HEK293 (cell line): ENCODE measurements around the gene ELAVL2.
A peak's percentile ranks its signal among the peaks of the same experiment; 100 is the strongest.

Source experiments
- BCL11B ChIP-seq: fragments of 450-650 bp; formaldehyde crosslinking; IDR thresholded peaks from 2 replicates; pipeline ENCODE4 v1.5.1; 2016; ENCODE audit warnings: low read depth, missing biosample characterization, missing genetic modification characterization
- FEZF1 ChIP-seq: fragments of 450-650 bp; formaldehyde crosslinking; IDR thresholded peaks from 2 replicates; pipeline ENCODE4 v1.5.1; 2016; ENCODE audit warnings: missing biosample characterization, missing genetic modification characterization
- KLF10 ChIP-seq: fragments of 450-650 bp; IDR thresholded peaks from 2 replicates; pipeline ENCODE4 v1.5.1; 2018; ENCODE audit warnings: missing biosample characterization, mild to moderate bottlenecking, missing genetic modification characterization
- KLF7 ChIP-seq: fragments of 450-650 bp; formaldehyde crosslinking; IDR thresholded peaks from 2 replicates; pipeline ENCODE4 v1.5.1; 2016; ENCODE audit warnings: missing biosample characterization, missing genetic modification characterization, borderline replicate concordance
- KLF8 ChIP-seq: fragments of 450-650 bp; formaldehyde crosslinking; IDR thresholded peaks from 2 replicates; pipeline ENCODE4 v1.5.1; 2016; ENCODE audit warnings: missing biosample characterization, missing genetic modification characterization
- MZF1 ChIP-seq: fragments of 450-650 bp; formaldehyde crosslinking; IDR thresholded peaks from 2 replicates; pipeline ENCODE4 v1.5.1; 2017; ENCODE audit warnings: missing biosample characterization, missing genetic modification characterization, borderline replicate concordance
- REPIN1 ChIP-seq: fragments of 450-650 bp; formaldehyde crosslinking; IDR thresholded peaks from 2 replicates; pipeline ENCODE4 v1.5.1; 2017; ENCODE audit warnings: missing biosample characterization, missing genetic modification characterization, low read depth
- SP7 ChIP-seq: fragments of 450-650 bp; formaldehyde crosslinking; IDR thresholded peaks from 2 replicates; pipeline ENCODE4 v1.5.1; 2016; ENCODE audit warnings: missing biosample characterization, missing genetic modification characterization
- TCF7L2 ChIP-seq: IDR thresholded peaks from 2 replicates; pipeline ENCODE4 v1.6.1; 2011; ENCODE audit warnings: low read depth, mild to moderate bottlenecking, inconsistent platforms, low read length, moderate library complexity, borderline replicate concordance
- WT1 ChIP-seq: fragments of 450-650 bp; formaldehyde crosslinking; IDR thresholded peaks from 2 replicates; pipeline ENCODE4 v1.5.1; 2016; ENCODE audit warnings: missing biosample characterization, missing genetic modification characterization
- ZBTB20 ChIP-seq: fragments of 450-650 bp; formaldehyde crosslinking; IDR thresholded peaks from 2 replicates; pipeline ENCODE4 v1.5.1; 2016; ENCODE audit warnings: missing biosample characterization, missing genetic modification characterization
- ZEB2 ChIP-seq: fragments of 450-650 bp; formaldehyde crosslinking; IDR thresholded peaks from 2 replicates; pipeline ENCODE4 v1.5.1; 2016; ENCODE audit warnings: missing biosample characterization, missing genetic modification characterization
- ZNF148 ChIP-seq: fragments of 450-650 bp; formaldehyde crosslinking; IDR thresholded peaks from 2 replicates; pipeline ENCODE4 v1.5.0; 2017; ENCODE audit warnings: missing biosample characterization, missing genetic modification characterization, borderline replicate concordance
- ZNF157 ChIP-seq: fragments of 450-650 bp; formaldehyde crosslinking; IDR thresholded peaks from 2 replicates; pipeline ENCODE4 v1.5.1; 2016; ENCODE audit warnings: missing biosample characterization, missing genetic modification characterization
- ZNF175 ChIP-seq: fragments of 450-650 bp; formaldehyde crosslinking; IDR thresholded peaks from 2 replicates; pipeline ENCODE4 v1.5.1; 2016; ENCODE audit warnings: missing biosample characterization, missing genetic modification characterization
- ZNF223 ChIP-seq: fragments of 450-650 bp; formaldehyde crosslinking; IDR thresholded peaks from 2 replicates; pipeline ENCODE4 v1.5.1; 2016; ENCODE audit warnings: missing biosample characterization, missing genetic modification characterization
- ZNF239 ChIP-seq: fragments of 450-650 bp; formaldehyde crosslinking; IDR thresholded peaks from 2 replicates; pipeline ENCODE4 v1.5.1; 2016; ENCODE audit warnings: missing biosample characterization, missing genetic modification characterization
- ZNF501 ChIP-seq: fragments of 450-650 bp; formaldehyde crosslinking; IDR thresholded peaks from 2 replicates; pipeline ENCODE4 v1.5.1; 2016; ENCODE audit warnings: missing biosample characterization, missing genetic modification characterization
- ZNF521 ChIP-seq: fragments of 450-650 bp; formaldehyde crosslinking; IDR thresholded peaks from 2 replicates; pipeline ENCODE4 v1.5.1; 2017; ENCODE audit warnings: missing biosample characterization, mild to moderate bottlenecking, missing genetic modification characterization
- ZNF596 ChIP-seq: fragments of 450-650 bp; IDR thresholded peaks from 2 replicates; pipeline ENCODE4 v1.5.0; 2018; ENCODE audit warnings: missing biosample characterization, mild to moderate bottlenecking, missing genetic modification characterization, moderate library complexity
- TF ChIP-seq, protein P1 (sequence below): fragments of 450-650 bp; formaldehyde crosslinking; IDR thresholded peaks from 2 replicates; pipeline ENCODE4 v1.5.1; 2016; ENCODE audit warnings: missing biosample characterization, missing genetic modification characterization, low read depth
- TF ChIP-seq, protein P2 (sequence below): fragments of 450-650 bp; formaldehyde crosslinking; IDR thresholded peaks from 2 replicates; pipeline ENCODE4 v1.5.1; 2016; ENCODE audit warnings: missing biosample characterization, missing genetic modification characterization
- TF ChIP-seq, protein P3 (sequence below): fragments of 450-650 bp; formaldehyde crosslinking; conservative IDR thresholded peaks from 2 replicates; pipeline ENCODE4 v1.5.1; 2016; ENCODE audit warnings: low read depth, missing biosample characterization, missing genetic modification characterization
- TF ChIP-seq, protein P4 (sequence below): fragments of 450-650 bp; formaldehyde crosslinking; IDR thresholded peaks from 2 replicates; pipeline ENCODE4 v1.5.1; 2017; ENCODE audit warnings: missing biosample characterization, missing genetic modification characterization

Gene ELAVL2

DNA sequence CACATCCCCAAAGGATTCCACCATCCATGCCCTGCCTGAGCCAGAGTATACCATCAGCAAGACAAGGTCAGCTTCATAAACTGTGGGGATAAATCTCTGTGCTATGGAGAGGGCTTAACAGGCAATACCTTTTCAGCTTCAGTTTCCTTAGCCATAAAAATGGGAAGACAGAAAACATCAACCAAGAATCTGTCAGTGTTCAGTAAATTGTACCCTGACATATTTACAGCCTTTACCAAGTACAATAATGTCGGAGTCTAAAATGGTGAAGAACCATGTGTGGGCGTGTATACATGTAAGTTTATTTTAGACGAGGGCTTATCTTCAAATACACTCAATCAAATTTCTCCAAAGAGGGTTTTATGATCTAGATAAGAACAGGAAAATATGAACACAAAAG lies 94.7 kb downstream of the ELAVL2 start (continued):
- TF ChIP-seq, protein P1, sequence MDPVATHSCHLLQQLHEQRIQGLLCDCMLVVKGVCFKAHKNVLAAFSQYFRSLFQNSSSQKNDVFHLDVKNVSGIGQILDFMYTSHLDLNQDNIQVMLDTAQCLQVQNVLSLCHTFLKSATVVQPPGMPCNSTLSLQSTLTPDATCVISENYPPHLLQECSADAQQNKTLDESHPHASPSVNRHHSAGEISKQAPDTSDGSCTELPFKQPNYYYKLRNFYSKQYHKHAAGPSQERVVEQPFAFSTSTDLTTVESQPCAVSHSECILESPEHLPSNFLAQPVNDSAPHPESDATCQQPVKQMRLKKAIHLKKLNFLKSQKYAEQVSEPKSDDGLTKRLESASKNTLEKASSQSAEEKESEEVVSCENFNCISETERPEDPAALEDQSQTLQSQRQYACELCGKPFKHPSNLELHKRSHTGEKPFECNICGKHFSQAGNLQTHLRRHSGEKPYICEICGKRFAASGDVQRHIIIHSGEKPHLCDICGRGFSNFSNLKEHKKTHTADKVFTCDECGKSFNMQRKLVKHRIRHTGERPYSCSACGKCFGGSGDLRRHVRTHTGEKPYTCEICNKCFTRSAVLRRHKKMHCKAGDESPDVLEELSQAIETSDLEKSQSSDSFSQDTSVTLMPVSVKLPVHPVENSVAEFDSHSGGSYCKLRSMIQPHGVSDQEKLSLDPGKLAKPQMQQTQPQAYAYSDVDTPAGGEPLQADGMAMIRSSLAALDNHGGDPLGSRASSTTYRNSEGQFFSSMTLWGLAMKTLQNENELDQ = no peak
- TF ChIP-seq TCF7L2 = peak; percentile 51; the same call in 1 of the 2 replicates
- peak; percentile 25; the same call in 1 of the 2 replicates for TF ChIP-seq ZNF596
- TF ChIP-seq FEZF1 (tag by site-specific recombination) = peak; percentile 90
- TF ChIP-seq ZNF148 = no peak
- no peak for TF ChIP-seq ZNF223 (tag by site-specific recombination)
- TF ChIP-seq KLF8 (tag by site-specific recombination) = no peak
- no peak for TF ChIP-seq REPIN1 (tag by site-specific recombination)
- peak; percentile 39; the same call in 1 of the 2 replicates for TF ChIP-seq WT1
- peak; percentile 53; the same call in 1 of the 2 replicates for TF ChIP-seq ZEB2 (tag by site-specific recombination)
- peak; percentile 69 for TF ChIP-seq KLF10 (tag by site-specific recombination)
- TF ChIP-seq ZNF501 (tag by site-specific recombination) = no peak
- no peak for TF ChIP-seq BCL11B
- TF ChIP-seq, protein P2, sequence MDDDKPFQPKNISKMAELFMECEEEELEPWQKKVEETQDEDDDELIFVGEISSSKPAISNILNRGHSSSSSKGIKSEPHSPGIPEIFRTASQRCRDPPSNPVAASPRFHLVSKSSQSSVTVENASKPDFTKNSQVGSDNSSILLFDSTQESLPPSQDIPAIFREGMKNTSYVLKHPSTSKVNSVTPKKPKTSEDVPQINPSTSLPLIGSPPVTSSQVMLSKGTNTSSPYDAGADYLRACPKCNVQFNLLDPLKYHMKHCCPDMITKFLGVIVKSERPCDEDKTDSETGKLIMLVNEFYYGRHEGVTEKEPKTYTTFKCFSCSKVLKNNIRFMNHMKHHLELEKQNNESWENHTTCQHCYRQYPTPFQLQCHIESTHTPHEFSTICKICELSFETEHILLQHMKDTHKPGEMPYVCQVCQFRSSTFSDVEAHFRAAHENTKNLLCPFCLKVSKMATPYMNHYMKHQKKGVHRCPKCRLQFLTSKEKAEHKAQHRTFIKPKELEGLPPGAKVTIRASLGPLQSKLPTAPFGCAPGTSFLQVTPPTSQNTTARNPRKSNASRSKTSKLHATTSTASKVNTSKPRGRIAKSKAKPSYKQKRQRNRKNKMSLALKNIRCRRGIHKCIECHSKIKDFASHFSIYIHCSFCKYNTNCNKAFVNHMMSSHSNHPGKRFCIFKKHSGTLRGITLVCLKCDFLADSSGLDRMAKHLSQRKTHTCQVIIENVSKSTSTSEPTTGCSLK (tag by site-specific recombination) = no peak
- no peak for TF ChIP-seq ZNF175 (tag by site-specific recombination)
- TF ChIP-seq ZNF521 (tag by site-specific recombination) = no peak
- TF ChIP-seq, protein P3, sequence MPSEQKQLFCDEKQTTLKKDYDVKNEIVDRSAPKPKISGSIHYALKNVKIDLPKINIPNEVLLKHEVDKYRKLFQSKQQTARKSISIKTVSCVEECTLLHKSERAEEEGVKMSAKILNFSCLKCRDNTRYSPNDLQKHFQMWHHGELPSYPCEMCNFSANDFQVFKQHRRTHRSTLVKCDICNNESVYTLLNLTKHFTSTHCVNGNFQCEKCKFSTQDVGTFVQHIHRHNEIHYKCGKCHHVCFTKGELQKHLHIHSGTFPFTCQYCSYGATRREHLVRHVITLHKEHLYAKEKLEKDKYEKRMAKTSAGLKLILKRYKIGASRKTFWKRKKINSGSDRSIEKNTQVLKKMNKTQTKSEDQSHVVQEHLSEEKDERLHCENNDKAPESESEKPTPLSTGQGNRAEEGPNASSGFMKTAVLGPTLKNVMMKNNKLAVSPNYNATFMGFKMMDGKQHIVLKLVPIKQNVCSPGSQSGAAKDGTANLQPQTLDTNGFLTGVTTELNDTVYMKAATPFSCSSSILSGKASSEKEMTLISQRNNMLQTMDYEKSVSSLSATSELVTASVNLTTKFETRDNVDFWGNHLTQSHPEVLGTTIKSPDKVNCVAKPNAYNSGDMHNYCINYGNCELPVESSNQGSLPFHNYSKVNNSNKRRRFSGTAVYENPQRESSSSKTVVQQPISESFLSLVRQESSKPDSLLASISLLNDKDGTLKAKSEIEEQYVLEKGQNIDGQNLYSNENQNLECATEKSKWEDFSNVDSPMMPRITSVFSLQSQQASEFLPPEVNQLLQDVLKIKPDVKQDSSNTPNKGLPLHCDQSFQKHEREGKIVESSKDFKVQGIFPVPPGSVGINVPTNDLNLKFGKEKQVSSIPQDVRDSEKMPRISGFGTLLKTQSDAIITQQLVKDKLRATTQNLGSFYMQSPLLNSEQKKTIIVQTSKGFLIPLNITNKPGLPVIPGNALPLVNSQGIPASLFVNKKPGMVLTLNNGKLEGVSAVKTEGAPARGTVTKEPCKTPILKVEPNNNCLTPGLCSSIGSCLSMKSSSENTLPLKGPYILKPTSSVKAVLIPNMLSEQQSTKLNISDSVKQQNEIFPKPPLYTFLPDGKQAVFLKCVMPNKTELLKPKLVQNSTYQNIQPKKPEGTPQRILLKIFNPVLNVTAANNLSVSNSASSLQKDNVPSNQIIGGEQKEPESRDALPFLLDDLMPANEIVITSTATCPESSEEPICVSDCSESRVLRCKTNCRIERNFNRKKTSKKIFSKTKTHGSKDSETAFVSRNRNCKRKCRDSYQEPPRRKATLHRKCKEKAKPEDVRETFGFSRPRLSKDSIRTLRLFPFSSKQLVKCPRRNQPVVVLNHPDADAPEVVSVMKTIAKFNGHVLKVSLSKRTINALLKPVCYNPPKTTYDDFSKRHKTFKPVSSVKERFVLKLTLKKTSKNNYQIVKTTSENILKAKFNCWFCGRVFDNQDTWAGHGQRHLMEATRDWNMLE = no peak
- peak; percentile 61; the same call in 1 of the 2 replicates for TF ChIP-seq KLF7 (tag by site-specific recombination)
- peak; percentile 39; the same call in 1 of the 2 replicates for TF ChIP-seq MZF1
- no peak for TF ChIP-seq ZNF157 (tag by site-specific recombination)
- TF ChIP-seq ZBTB20 (tag by site-specific recombination) = no peak
- TF ChIP-seq SP7 (tag by site-specific recombination) = peak; percentile 32; the same call in 1 of the 2 replicates
- no peak for TF ChIP-seq ZNF239
- TF ChIP-seq, protein P4, sequence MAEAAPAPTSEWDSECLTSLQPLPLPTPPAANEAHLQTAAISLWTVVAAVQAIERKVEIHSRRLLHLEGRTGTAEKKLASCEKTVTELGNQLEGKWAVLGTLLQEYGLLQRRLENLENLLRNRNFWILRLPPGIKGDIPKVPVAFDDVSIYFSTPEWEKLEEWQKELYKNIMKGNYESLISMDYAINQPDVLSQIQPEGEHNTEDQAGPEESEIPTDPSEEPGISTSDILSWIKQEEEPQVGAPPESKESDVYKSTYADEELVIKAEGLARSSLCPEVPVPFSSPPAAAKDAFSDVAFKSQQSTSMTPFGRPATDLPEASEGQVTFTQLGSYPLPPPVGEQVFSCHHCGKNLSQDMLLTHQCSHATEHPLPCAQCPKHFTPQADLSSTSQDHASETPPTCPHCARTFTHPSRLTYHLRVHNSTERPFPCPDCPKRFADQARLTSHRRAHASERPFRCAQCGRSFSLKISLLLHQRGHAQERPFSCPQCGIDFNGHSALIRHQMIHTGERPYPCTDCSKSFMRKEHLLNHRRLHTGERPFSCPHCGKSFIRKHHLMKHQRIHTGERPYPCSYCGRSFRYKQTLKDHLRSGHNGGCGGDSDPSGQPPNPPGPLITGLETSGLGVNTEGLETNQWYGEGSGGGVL (tag by site-specific recombination) = no peak
